ENCODE data around the gene PRPF31. TPM values are rescaled to one million over a fixed set of nuclear protein-coding genes. Genes with fewer than 3 reads are reported as not detected.

Gene PRPF31
- total and polyA plus RNA-seq, 9 of the 15 experiments (the other 6 are each of a cell fraction or from before 2014, with no cell fraction given) = 5.8 to 92.2 (median 69.2) TPM

DNA sequence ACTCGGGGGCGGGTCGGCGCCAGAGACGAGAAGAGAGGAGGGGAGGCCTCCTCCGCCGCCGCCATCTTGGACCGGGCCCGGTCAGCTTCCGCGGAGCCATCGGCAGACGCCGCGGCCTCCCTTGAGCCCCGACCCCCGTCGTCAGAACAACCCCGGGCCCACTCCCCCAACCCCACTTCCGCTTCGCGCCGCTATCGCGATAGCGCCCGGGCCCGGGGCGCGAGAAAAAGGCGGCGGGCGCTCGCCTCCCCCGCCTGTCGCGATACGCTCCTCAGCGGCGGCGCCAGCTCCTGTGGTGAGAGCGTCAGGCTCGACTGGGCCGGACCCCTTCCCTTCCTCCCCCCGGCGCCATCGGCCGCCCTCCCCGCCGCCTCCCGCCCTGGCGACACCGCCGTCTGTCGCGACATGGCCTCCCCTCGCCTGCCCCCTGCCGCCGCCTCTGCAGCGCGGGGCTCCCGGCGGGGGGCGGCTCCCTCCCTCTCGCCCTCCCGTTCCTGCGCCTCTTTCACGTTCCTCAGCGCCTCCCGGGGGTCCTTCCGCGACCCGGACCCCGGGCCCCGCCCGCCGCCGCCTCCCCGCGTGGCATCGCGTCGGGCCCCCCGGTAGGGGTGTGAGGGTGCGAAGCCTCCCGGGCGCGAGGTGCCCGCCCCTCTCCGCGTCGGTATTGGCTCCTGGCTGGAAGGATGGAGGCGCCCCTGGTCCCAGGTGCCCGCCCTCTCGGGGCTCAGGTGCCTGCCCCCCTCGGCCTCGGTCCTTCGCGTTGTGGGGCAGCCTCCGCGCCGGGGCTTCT is 22.3 kb downstream of the PRPF31 start, which contains the start of gene CNOT3 (continued):
- TF ChIP-seq CHD7 (IDR thresholded peaks at IDR 0.05; ENCODE audit: low read depth, low read length) = no peak
- peak; percentile 82 for TF ChIP-seq POLR2A (conservative IDR thresholded peaks at IDR 0.05)
- no peak for TF ChIP-seq ZNF668 (CRISPR knock-in tag; IDR thresholded peaks at IDR 0.05)
- no peak for TF ChIP-seq MCM3 (IDR thresholded peaks at IDR 0.05)
- no peak; the same call in 1 of the 2 replicates for TF ChIP-seq FOXJ2 (tag; IDR thresholded peaks at IDR 0.05)
- no peak for TF ChIP-seq HOMEZ (CRISPR knock-in tag; IDR thresholded peaks at IDR 0.05)
- TF ChIP-seq, protein P1, sequence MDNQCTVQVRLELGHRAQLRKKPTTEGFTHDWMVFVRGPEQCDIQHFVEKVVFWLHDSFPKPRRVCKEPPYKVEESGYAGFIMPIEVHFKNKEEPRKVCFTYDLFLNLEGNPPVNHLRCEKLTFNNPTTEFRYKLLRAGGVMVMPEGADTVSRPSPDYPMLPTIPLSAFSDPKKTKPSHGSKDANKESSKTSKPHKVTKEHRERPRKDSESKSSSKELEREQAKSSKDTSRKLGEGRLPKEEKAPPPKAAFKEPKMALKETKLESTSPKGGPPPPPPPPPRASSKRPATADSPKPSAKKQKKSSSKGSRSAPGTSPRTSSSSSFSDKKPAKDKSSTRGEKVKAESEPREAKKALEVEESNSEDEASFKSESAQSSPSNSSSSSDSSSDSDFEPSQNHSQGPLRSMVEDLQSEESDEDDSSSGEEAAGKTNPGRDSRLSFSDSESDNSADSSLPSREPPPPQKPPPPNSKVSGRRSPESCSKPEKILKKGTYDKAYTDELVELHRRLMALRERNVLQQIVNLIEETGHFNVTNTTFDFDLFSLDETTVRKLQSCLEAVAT (IDR thresholded peaks at IDR 0.05) = no peak
- no peak for TF ChIP-seq ZNF518B (CRISPR knock-in tag; IDR thresholded peaks at IDR 0.05)
- TF ChIP-seq ZNF140 (CRISPR knock-in tag; IDR thresholded peaks at IDR 0.05) = no peak
